Measurements from ENCODE around the gene TICAM2.

TICAM2 gene

DNA sequence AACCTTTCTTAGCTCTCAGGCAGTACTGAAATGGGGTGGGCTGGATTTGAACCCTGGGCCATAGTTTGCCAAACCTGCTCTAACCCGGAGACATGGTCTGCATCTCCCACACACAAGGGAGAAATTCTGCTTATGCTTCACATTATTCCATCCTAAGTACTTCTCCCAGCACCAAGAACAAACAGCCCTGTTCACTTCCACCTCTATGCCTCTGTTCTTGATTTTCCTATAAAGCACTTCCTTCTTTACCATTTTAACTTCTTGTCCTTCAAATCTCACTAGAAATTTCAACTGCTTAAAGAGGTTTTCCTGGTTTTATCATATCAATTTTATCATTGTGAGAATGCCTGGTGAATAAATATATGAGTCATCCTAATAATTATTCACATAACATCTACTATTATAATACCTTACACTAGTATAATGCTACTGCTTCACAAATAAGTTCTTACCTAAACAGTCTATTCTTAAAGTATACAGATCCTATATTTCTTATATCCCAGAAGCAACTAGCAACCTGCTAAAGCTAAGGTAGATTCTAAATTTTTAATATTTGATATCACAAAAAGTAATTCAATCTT lies 70.4 kb downstream of the TICAM2 start:
- no peak overlapping the region for H3K9ac ChIP-seq (ENCODE audit: low read depth, low read length)
- H3K4me3 ChIP-seq (ENCODE audit: low read depth, low read length), result no peak overlapping the region
- no peaks in the 10 kb centered on the region; the same call in 1 of the 2 replicates for H3K4me1 ChIP-seq (ENCODE audit: control insufficient read depth, insufficient read depth, low read length)
- H3K36me3 ChIP-seq (ENCODE audit: control insufficient read depth, insufficient read depth, low read length), result peaks cover 36% of the 10 kb centered on the region
- H3K27me3 ChIP-seq (ENCODE audit: control insufficient read depth, insufficient read depth, low read length), result no peaks in the 10 kb centered on the region
- no peaks in the 10 kb centered on the region for H3K9me3 ChIP-seq (ENCODE audit: control insufficient read depth, insufficient read depth, low read length)
- H3K27ac ChIP-seq (ENCODE audit: low read depth, low read length), result no peak overlapping the region

DNA sequence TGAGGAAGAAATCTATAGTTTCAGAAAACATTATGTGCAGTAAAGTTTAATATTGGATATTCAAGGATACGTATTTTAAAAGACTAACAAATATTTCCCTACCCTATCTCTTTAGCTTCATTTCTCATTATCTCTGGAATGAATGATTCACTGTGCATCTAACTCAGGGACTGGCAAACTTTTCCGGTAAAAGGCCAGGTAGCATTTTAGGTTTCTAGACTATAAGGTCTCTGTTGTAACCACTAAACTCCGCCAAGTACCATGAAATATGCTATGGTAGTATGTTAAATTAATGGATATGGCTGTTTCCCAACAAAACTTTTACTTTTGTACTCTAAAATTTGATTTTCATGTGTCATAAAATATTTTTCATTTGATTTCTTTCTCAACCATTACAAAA lies 70.9 kb downstream of the TICAM2 start:
- Histone ChIP-seq H3K4me3 (ENCODE audit: low read depth, low read length) (no peak overlapping the region), H3K9ac (ENCODE audit: low read depth, low read length) (no peak overlapping the region), H3K27ac (ENCODE audit: low read depth, low read length) (no peak overlapping the region), H3K36me3 (ENCODE audit: control insufficient read depth, insufficient read depth, low read length) (peaks cover 40% of the 10 kb centered on the region), H3K27me3 (ENCODE audit: control insufficient read depth, insufficient read depth, low read length) (no peaks in the 10 kb centered on the region), H3K9me3 (ENCODE audit: control insufficient read depth, insufficient read depth, low read length) (no peaks in the 10 kb centered on the region), H3K4me1 (ENCODE audit: control insufficient read depth, insufficient read depth, low read length) (no peaks in the 10 kb centered on the region; the same call in 1 of the 2 replicates)

DNA sequence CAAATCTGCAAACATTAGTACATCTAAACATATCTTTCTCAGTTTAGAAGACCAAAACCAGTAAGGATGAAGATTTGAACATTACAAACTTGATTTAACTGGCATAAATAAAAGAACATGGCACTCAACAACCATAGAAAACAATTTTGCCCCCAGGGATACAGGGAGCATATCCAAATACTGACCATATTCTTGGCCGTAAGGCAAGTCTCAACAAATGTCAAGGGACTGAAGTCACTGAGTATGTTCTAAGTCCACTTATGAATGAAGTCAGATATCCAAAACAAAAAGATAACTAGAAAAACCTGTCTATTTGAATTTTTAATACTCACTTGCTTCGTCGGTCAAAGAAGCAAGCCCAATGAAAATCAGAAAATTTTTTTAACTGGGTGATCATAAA lies 71.9 kb downstream of the TICAM2 start:
- no peak overlapping the region for H3K27ac ChIP-seq (ENCODE audit: low read depth, low read length)
- H3K36me3 ChIP-seq (ENCODE audit: control insufficient read depth, insufficient read depth, low read length), result peaks cover 38% of the 10 kb centered on the region
- no peak overlapping the region for H3K4me3 ChIP-seq (ENCODE audit: low read depth, low read length)
- no peaks in the 10 kb centered on the region; the same call in 1 of the 2 replicates for H3K4me1 ChIP-seq (ENCODE audit: control insufficient read depth, insufficient read depth, low read length)
- no peaks in the 10 kb centered on the region for H3K27me3 ChIP-seq (ENCODE audit: control insufficient read depth, insufficient read depth, low read length)
- H3K9me3 ChIP-seq (ENCODE audit: control insufficient read depth, insufficient read depth, low read length), result no peaks in the 10 kb centered on the region
- H3K9ac ChIP-seq (ENCODE audit: low read depth, low read length), result no peak overlapping the region
